ENCODE data around the gene TSPO. TPM values are rescaled to one million over a fixed set of nuclear protein-coding genes. Genes with fewer than 3 reads are reported as not detected.

The TSPO gene
- polyA plus RNA-seq, 3 donors: 491 to 2,663 (median 2,230) TPM

- H3K27me3 ChIP-seq (ENCODE audit: control insufficient read depth in 2 of 2, insufficient read depth in 2 of 2, low read length in 2 of 2): no peaks in the 10 kb centered on the region
- no peak for TF ChIP-seq CTCF (IDR thresholded peaks at IDR 0.05)
- H3K79me2 ChIP-seq (ENCODE audit: insufficient read depth, low read length): peaks cover 56% of the 10 kb centered on the region
- H3K27ac ChIP-seq (ENCODE audit: low read depth in 1 of 2, low read length in 2 of 2): peak overlapping the region in 1 of 2 donors; percentile 78
- Mint-ChIP-seq H3K36me3 (peaks cover 31 to 73% of the 10 kb centered on the region in 2 donors), H3K27ac (peak overlapping the region in 3 of 7 donors; percentile 37 to 82 (median 78)), H3K4me1 (peaks cover 61% of the 10 kb centered on the region), H3K4me3 (no peak overlapping the region), H3K9me3 (peaks cover 0 to 2% (median 0%) of the 10 kb centered on the region in 7 donors), H3K27me3 (ENCODE audit: low read depth in 3 of 3) (peaks cover 0 to 2% (median 0%) of the 10 kb centered on the region in 3 donors)
- no peak overlapping the region for H3K4me3 ChIP-seq (replicated peaks in 1 of 3; ENCODE audit: low read depth in 2 of 3, low read length in 3 of 3)
- intact Hi-C loops (cut with micrococcal nuclease): no loop called here
- DNase-seq: no peak
- peaks cover 94% of the 10 kb centered on the region for H4K20me1 ChIP-seq (ENCODE audit: insufficient read depth, low read length)
- H2AFZ ChIP-seq (ENCODE audit: insufficient read depth, low read depth, low read length, poor library complexity, severe bottlenecking): no peak overlapping the region
- H3K4me2 ChIP-seq (replicated peaks; ENCODE audit: extremely low read depth, low read length, poor library complexity, severe bottlenecking): no peak overlapping the region
- peaks cover 34 to 74% of the 10 kb centered on the region in 2 donors for H3K36me3 ChIP-seq (replicated peaks in 1 of 2; ENCODE audit: control insufficient read depth in 1 of 2, insufficient read depth in 2 of 2, low read length in 2 of 2)
- no peak overlapping the region for H3K9ac ChIP-seq (ENCODE audit: insufficient read depth, low read length, poor library complexity, severe bottlenecking)
- 97% methylated on average over 6 of the region's 8 CpGs for WGBS (ENCODE audit: insufficient coverage)
- no peaks in the 10 kb centered on the region for H3K9me3 ChIP-seq (replicated peaks in 1 of 2; ENCODE audit: control insufficient read depth in 1 of 2, insufficient read depth in 1 of 2, low read length in 2 of 2)
- peaks cover 63% of the 10 kb centered on the region in 2 donors for H3K4me1 ChIP-seq (ENCODE audit: control insufficient read depth in 1 of 2, insufficient read depth in 2 of 2, low read length in 2 of 2)
Observed at GRCh38 chr22:43160497-43161126, 9.3 kb downstream of the TSPO start.

GRCh38 chr22:43162412-43163150 lies 11.2 kb downstream of the TSPO start:
- H3K79me2 ChIP-seq (ENCODE audit: insufficient read depth, low read length): peaks cover 37% of the 10 kb centered on the region
- H3K27ac ChIP-seq (ENCODE audit: low read depth in 1 of 2, low read length in 2 of 2): peak overlapping the region in 1 of 2 donors; percentile 62
- DNase-seq: no peak
- H3K9ac ChIP-seq (ENCODE audit: insufficient read depth, low read length, poor library complexity, severe bottlenecking): no peak overlapping the region
- intact Hi-C loops (cut with micrococcal nuclease): no loop called here
- 97% methylated on average over 20 of the region's 24 CpGs for WGBS (ENCODE audit: insufficient coverage)
- H3K4me1 Mint-ChIP-seq: peaks cover 44% of the 10 kb centered on the region
- peaks cover 44 to 45% of the 10 kb centered on the region in 2 donors for H3K4me1 ChIP-seq (ENCODE audit: control insufficient read depth in 1 of 2, insufficient read depth in 2 of 2, low read length in 2 of 2)
- H3K27me3 Mint-ChIP-seq (ENCODE audit: low read depth in 3 of 3): peaks cover 0 to 3% (median 0%) of the 10 kb centered on the region in 3 donors
- TF ChIP-seq CTCF (IDR thresholded peaks at IDR 0.05): no peak
- H3K4me3 Mint-ChIP-seq: no peak overlapping the region
- peaks cover 0 to 2% (median 0%) of the 10 kb centered on the region in 7 donors for H3K9me3 Mint-ChIP-seq
- no peaks in the 10 kb centered on the region for H3K9me3 ChIP-seq (replicated peaks in 1 of 2; ENCODE audit: control insufficient read depth in 1 of 2, insufficient read depth in 1 of 2, low read length in 2 of 2)
- H3K36me3 Mint-ChIP-seq: peaks cover 38 to 79% of the 10 kb centered on the region in 2 donors
- peak overlapping the region in 3 of 7 donors; percentile 28 to 81 (median 42) for H3K27ac Mint-ChIP-seq
- peaks cover 75% of the 10 kb centered on the region for H4K20me1 ChIP-seq (ENCODE audit: insufficient read depth, low read length)
- H3K27me3 ChIP-seq (ENCODE audit: control insufficient read depth in 2 of 2, insufficient read depth in 2 of 2, low read length in 2 of 2): no peaks in the 10 kb centered on the region
- peaks cover 42 to 80% of the 10 kb centered on the region in 2 donors for H3K36me3 ChIP-seq (replicated peaks in 1 of 2; ENCODE audit: control insufficient read depth in 1 of 2, insufficient read depth in 2 of 2, low read length in 2 of 2)
- no peak overlapping the region for H3K4me3 ChIP-seq (replicated peaks in 1 of 3; ENCODE audit: low read depth in 2 of 3, low read length in 3 of 3)
- no peak overlapping the region for H2AFZ ChIP-seq (ENCODE audit: insufficient read depth, low read depth, low read length, poor library complexity, severe bottlenecking)
- H3K4me2 ChIP-seq (replicated peaks; ENCODE audit: extremely low read depth, low read length, poor library complexity, severe bottlenecking): no peak overlapping the region
